ENCODE data around the gene CCNJL. TPM values are rescaled to one million over a fixed set of nuclear protein-coding genes. Genes with fewer than 3 reads are reported as not detected.
"Not testable (repeated sequence)": the region's sequence is repeated elsewhere in the genome, so short reads cannot be mapped to it uniquely, and the experiment has no call there.

CCNJL gene
- total and polyA plus RNA-seq, 2 donors (not counting 1 experiment from before 2014, with no cell fraction given) = 0.03 to 0.67 TPM

DNA sequence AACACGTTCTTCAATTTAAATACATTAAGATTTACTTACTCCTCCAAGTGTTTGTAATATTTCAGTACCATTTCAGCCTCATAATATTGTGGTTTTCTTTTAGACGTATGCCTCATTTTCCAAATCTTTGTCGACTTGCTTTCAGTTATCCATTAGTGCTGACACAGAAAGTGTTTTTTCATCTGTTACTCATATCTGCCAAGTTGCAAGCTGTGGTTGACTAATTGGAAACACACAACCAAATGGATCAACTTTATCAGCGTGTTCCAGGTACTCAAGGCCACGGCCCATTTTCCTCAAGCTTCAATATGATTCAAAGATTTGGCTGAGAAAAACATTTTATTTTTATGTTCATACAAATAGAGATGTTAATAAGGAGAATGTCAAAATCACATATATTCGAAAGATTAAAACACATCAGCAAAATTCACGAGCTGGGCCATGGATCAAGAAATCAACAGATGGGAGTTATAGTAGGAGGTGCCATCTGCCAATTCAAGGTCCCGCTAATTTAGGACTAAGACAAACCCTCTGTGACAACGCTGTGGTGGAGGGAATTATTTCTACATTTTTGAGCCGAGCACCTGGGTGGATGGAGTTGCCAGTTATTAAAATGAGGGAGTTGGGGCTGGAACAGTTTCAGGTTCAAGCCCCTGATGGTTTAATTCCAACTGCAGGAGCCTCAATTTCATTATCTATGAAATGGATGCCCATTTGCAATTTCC lies 27.2 kb upstream of the CCNJL start:
- Histone ChIP-seq H3K4me3 (ENCODE audit: control extremely low read depth in 1 of 5, extremely low read depth in 1 of 5, insufficient read depth in 1 of 5, low read depth in 2 of 5, low read length in 4 of 5) (no peak overlapping the region), H3K36me3 (replicated peaks in 1 of 2; ENCODE audit: control extremely low read depth in 1 of 2, control insufficient read depth in 1 of 2, extremely low read depth in 1 of 2, insufficient read depth in 2 of 2, low read length in 1 of 2) (no peaks in the 10 kb centered on the region), H3K27me3 (replicated peaks in 1 of 4; ENCODE audit: control extremely low read depth in 1 of 4, control insufficient read depth in 3 of 4, insufficient read depth in 4 of 4, low read length in 3 of 4) (no peaks in the 10 kb centered on the region), H3K27ac (ENCODE audit: low read length in 2 of 2) (no peak overlapping the region), H3K9me3 (ENCODE audit: control extremely low read depth in 1 of 3, control insufficient read depth in 2 of 3, insufficient read depth in 1 of 3, low read length in 2 of 3) (no peaks in the 10 kb centered on the region), H3K79me2 (ENCODE audit: control insufficient read depth, insufficient read depth, low read length) (no peaks in the 10 kb centered on the region), H3K4me1 (ENCODE audit: control insufficient read depth in 2 of 2, insufficient read depth in 2 of 2, low read length in 2 of 2) (no peaks in the 10 kb centered on the region), H4K20me1 (ENCODE audit: control insufficient read depth, insufficient read depth, low read length, poor library complexity, severe bottlenecking) (no peaks in the 10 kb centered on the region), H2AFZ (ENCODE audit: insufficient read depth, low read depth, low read length, poor library complexity, severe bottlenecking) (no peak overlapping the region), H3K4me2 (replicated peaks; ENCODE audit: low read depth, low read length, poor library complexity, severe bottlenecking) (no peak overlapping the region), H3K9ac (ENCODE audit: low read length) (no peak overlapping the region)
- no peaks in the 10 kb centered on the region for H3K9me3 Mint-ChIP-seq (ENCODE audit: insufficient read depth)
- TF ChIP-seq, protein P1, sequence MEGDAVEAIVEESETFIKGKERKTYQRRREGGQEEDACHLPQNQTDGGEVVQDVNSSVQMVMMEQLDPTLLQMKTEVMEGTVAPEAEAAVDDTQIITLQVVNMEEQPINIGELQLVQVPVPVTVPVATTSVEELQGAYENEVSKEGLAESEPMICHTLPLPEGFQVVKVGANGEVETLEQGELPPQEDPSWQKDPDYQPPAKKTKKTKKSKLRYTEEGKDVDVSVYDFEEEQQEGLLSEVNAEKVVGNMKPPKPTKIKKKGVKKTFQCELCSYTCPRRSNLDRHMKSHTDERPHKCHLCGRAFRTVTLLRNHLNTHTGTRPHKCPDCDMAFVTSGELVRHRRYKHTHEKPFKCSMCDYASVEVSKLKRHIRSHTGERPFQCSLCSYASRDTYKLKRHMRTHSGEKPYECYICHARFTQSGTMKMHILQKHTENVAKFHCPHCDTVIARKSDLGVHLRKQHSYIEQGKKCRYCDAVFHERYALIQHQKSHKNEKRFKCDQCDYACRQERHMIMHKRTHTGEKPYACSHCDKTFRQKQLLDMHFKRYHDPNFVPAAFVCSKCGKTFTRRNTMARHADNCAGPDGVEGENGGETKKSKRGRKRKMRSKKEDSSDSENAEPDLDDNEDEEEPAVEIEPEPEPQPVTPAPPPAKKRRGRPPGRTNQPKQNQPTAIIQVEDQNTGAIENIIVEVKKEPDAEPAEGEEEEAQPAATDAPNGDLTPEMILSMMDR (IDR thresholded peaks at IDR 0.05) = no peak
- no peak for TF ChIP-seq EZH2 (IDR thresholded peaks at IDR 0.05; ENCODE audit: borderline replicate concordance, insufficient read depth, low read depth, low read length, poor library complexity, severe bottlenecking)
- ATAC-seq (ENCODE audit: low read depth) (no peak), DNase-seq (no peak)
- no peaks in the 10 kb centered on the region for H3K4me1 Mint-ChIP-seq
- H3K27me3 Mint-ChIP-seq = peaks cover 5% of the 10 kb centered on the region
- H3K27ac Mint-ChIP-seq = no peak overlapping the region
- 47% methylated on average over 3 of the region's 10 CpGs for WGBS (ENCODE audit: insufficient coverage)
- POLR2A ChIA-PET = no interaction called here
- H3K4me3 Mint-ChIP-seq = no peak overlapping the region
- CTCF ChIA-PET = no interaction called here
- intact Hi-C loops (cut with micrococcal nuclease) = no loop called here

DNA sequence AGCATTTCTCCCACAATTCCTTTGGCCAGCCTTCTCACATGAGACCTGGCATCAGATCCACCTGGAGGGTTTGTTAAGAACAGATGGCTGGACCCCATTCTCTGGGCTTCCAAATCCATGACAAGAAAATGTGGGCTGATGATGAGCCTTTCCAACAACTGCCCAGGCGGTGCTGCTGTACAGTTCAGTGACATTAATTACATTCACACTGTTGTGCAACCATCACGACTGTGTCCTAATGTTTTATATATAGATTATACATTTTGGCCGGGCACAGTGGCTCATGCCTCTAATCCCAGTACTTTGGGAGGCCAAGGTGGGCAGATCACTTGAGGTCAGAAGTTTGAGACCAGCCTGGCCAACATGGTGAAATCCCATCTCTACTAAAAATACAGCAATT lies 22.4 kb upstream of the CCNJL start:
- H3K27ac Mint-ChIP-seq = not testable (repeated sequence)
- CTCF ChIA-PET = interaction anchor here (1.8 kb wide), 1 partner anchor 11 kb away, joined by 4 read pairs; no protein-coding TSS in a partner anchor
- WGBS (ENCODE audit: insufficient coverage) = no CpG with 5 or more reads among the region's 3 CpGs

More for the DNA sequence above, 22.4 kb upstream of the CCNJL start:
- H3K4me3 Mint-ChIP-seq; H3K27ac ChIP-seq (ENCODE audit: low read length in 2 of 2); ATAC-seq (ENCODE audit: low read depth); H3K4me1 ChIP-seq (ENCODE audit: control insufficient read depth in 2 of 2, insufficient read depth in 2 of 2, low read length in 2 of 2); H3K9me3 ChIP-seq (ENCODE audit: control extremely low read depth in 1 of 3, control insufficient read depth in 2 of 3, insufficient read depth in 1 of 3, low read length in 2 of 3); H3K4me2 ChIP-seq (replicated peaks; ENCODE audit: low read depth, low read length, poor library complexity, severe bottlenecking); intact Hi-C loops (cut with micrococcal nuclease); H3K4me3 ChIP-seq (ENCODE audit: control extremely low read depth in 1 of 5, extremely low read depth in 1 of 5, insufficient read depth in 1 of 5, low read depth in 2 of 5, low read length in 4 of 5); H3K79me2 ChIP-seq (ENCODE audit: control insufficient read depth, insufficient read depth, low read length); POLR2A ChIA-PET; H2AFZ ChIP-seq (ENCODE audit: insufficient read depth, low read depth, low read length, poor library complexity, severe bottlenecking); H3K4me1 Mint-ChIP-seq; H3K27me3 ChIP-seq (replicated peaks in 1 of 4; ENCODE audit: control extremely low read depth in 1 of 4, control insufficient read depth in 3 of 4, insufficient read depth in 4 of 4, low read length in 3 of 4); DNase-seq; H3K36me3 ChIP-seq (replicated peaks in 1 of 2; ENCODE audit: control extremely low read depth in 1 of 2, control insufficient read depth in 1 of 2, extremely low read depth in 1 of 2, insufficient read depth in 2 of 2, low read length in 1 of 2); H3K9ac ChIP-seq (ENCODE audit: low read length); H3K9me3 Mint-ChIP-seq (ENCODE audit: insufficient read depth); H4K20me1 ChIP-seq (ENCODE audit: control insufficient read depth, insufficient read depth, low read length, poor library complexity, severe bottlenecking): not testable (repeated sequence)
- peaks cover 13% of the 10 kb centered on the region for H3K27me3 Mint-ChIP-seq

Measured in B cell (primary cell).